ENCODE measurements around the gene PTGER1. TPM values are rescaled to one million over a fixed set of nuclear protein-coding genes. Genes with fewer than 3 reads are reported as not detected.

PTGER1 gene
- total and polyA plus RNA-seq, 2 experiments from 2014 or later, result 0.60 to 3.5 TPM

DNA sequence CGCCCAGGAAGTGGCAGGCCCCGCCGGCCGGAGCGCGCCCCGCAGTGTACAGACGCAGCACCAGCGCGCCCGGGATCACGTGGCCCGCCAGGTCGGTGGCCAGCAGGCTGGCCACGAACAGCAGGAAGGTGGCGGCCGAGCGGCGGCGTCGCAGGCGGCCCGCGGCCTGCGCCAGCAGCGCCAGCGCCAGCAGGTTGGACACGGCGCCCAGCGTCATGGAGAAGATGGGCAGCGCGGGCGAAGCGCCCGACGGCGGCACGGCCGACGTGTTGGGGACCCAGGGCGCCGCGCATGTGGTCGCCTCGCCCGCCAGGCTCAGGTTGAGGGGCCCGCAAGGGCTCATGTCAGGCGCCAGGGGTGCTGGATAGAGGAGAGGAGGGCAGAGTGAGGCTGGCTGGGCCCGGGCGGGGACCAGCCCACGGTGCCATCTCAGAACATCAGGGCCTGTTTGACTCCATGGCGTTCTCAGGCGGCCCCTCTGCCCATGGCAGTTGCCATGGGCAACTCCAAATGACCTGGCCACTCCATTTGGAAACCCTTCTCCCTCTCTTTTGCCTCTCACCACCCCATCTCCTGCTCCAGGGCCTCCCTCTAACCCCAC lies 1.1 kb downstream of the PTGER1 start:
- DNase-seq (ENCODE audit: low spot score), result peak; percentile 4
- H2AFZ ChIP-seq, result no peak overlapping the region
- H3K9me2 ChIP-seq (replicated peaks; ENCODE audit: insufficient read depth), result no peaks in the 10 kb centered on the region
- WGBS (ENCODE audit: low lambda C conversion rate, missing lambda C conversion rate), result 98% methylated on average over 38 of the region's 53 CpGs
- no peak overlapping the region for H3K4me2 ChIP-seq
- TF ChIP-seq, protein P1, sequence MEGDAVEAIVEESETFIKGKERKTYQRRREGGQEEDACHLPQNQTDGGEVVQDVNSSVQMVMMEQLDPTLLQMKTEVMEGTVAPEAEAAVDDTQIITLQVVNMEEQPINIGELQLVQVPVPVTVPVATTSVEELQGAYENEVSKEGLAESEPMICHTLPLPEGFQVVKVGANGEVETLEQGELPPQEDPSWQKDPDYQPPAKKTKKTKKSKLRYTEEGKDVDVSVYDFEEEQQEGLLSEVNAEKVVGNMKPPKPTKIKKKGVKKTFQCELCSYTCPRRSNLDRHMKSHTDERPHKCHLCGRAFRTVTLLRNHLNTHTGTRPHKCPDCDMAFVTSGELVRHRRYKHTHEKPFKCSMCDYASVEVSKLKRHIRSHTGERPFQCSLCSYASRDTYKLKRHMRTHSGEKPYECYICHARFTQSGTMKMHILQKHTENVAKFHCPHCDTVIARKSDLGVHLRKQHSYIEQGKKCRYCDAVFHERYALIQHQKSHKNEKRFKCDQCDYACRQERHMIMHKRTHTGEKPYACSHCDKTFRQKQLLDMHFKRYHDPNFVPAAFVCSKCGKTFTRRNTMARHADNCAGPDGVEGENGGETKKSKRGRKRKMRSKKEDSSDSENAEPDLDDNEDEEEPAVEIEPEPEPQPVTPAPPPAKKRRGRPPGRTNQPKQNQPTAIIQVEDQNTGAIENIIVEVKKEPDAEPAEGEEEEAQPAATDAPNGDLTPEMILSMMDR (IDR thresholded peaks at IDR 0.05; ENCODE audit: poor library complexity), result no peak
- no peak for TF ChIP-seq EZH2 (IDR thresholded peaks at IDR 0.05; ENCODE audit: borderline replicate concordance)
- no peak for TF ChIP-seq EZH2phosphoT487 (IDR thresholded peaks at IDR 0.05; ENCODE audit: low read depth, severe bottlenecking, unreplicated experiment)
- H3K79me2 ChIP-seq, result no peaks in the 10 kb centered on the region
- H4K20me1 ChIP-seq (ENCODE audit: insufficient read depth, poor library complexity, severe bottlenecking), result no peaks in the 10 kb centered on the region
- H3K36me3 ChIP-seq (replicated peaks; ENCODE audit: insufficient read depth, low read depth), result peaks cover 4% of the 10 kb centered on the region
- no peaks in the 10 kb centered on the region for H3K27me3 ChIP-seq
- no peak overlapping the region for H3K27ac ChIP-seq
- H3K9me3 ChIP-seq (ENCODE audit: low read depth), result no peaks in the 10 kb centered on the region
- H3K4me3 ChIP-seq, result no peak overlapping the region
- peaks cover 37% of the 10 kb centered on the region for H3K4me1 ChIP-seq (ENCODE audit: insufficient read depth)

DNA sequence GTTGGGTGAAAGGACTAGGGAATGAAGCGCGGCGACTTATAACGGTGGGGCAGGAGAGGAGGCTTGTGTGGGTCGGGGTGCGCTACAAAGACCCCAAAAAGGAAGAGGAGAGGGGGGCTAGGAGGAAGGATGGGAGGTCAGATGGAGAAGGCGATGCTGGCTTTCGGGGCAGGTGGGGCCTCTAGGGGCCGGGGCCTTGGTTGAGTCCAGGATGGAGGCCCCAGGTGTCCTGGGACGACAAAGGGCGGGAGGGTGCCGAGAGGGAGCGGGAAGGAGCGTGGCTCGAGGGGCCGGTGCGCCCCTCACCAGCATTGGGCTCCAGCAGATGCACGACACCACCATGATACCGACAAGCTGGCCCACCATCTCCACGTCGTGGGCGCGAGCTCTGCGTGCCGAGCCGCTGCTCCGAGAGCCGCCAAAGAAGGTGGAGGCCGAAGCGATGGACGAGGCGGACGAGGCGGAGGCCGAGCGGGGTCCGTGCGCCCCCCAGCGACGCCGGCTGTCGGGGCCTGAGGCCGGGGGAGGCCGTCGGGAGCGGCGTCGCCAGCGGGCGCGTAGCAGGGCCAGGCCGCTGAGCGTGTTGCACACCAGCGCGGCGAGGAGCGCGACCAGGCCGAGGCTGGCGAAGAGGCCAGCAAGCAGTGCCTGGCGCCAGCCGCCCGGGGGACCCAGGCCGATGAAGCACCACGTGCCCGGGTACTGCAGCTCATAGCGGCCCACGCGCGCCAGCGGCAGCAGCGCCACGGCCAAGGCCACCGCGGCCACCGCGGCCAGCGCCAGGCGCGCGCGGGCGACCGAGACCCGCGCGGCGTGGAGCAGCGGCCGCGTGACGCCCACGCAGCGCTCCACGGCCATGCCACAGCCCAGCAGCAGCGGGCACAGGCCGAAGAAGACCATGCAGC lies 1.8 kb downstream of the PTGER1 start:
- DNase-seq (ENCODE audit: low spot score), result no peak
- Histone ChIP-seq H3K4me3 (no peak overlapping the region), H4K20me1 (ENCODE audit: insufficient read depth, poor library complexity, severe bottlenecking) (no peaks in the 10 kb centered on the region), H3K27ac (no peak overlapping the region), H3K4me1 (ENCODE audit: insufficient read depth) (peaks cover 37% of the 10 kb centered on the region), H3K4me2 (peak overlapping the region; percentile 87), H2AFZ (no peak overlapping the region), H3K79me2 (no peaks in the 10 kb centered on the region), H3K9me3 (ENCODE audit: low read depth) (no peaks in the 10 kb centered on the region), H3K27me3 (no peaks in the 10 kb centered on the region), H3K36me3 (replicated peaks; ENCODE audit: insufficient read depth, low read depth) (no peaks in the 10 kb centered on the region), H3K9me2 (replicated peaks; ENCODE audit: insufficient read depth) (no peaks in the 10 kb centered on the region)
- WGBS (ENCODE audit: low lambda C conversion rate, missing lambda C conversion rate), result 94% methylated on average over 53 of the region's 97 CpGs
- no peak for TF ChIP-seq EZH2phosphoT487 (IDR thresholded peaks at IDR 0.05; ENCODE audit: low read depth, severe bottlenecking, unreplicated experiment)
- no peak for TF ChIP-seq EZH2 (IDR thresholded peaks at IDR 0.05; ENCODE audit: borderline replicate concordance)
- TF ChIP-seq, protein P1 (IDR thresholded peaks at IDR 0.05; ENCODE audit: poor library complexity), result no peak

DNA sequence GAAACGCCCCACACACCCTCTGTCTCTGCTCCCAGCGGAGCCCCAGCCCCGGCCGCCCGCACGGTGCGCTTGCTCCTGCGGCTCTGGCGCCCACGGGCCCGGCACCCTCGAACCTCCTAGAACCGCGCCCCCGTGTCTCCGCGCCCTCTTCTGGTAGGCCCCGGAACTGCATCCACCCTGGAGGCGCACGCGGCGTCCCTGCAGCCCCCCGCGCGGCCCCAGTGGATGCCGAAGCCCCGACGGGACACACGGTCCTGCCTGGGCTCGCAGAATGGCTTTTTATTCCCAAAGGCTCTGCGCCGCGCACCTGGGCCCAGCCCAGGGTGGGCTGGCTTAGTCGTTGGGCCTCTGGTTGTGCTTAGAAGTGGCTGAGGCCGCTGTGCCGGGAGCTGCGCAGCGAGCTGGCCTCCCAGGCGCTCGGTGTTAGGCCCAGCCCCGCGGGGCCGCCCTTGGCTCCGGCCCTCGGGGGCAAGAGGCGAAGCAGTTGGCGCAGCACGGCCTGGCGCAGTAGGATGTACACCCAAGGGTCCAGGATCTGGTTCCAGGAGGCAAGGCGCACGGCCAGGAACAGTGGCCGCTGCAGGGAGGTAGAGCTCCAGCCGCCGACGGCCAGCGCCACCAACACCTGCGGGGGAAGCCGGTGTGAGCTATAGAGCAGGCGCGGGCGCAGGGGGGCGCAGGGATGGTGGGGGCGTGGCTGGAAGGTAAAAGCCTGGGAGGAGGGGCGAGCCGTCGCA lies 2.8 kb downstream of the PTGER1 start:
- Histone ChIP-seq H3K4me3 (no peak overlapping the region), H3K9me3 (ENCODE audit: low read depth) (no peaks in the 10 kb centered on the region), H4K20me1 (ENCODE audit: insufficient read depth, poor library complexity, severe bottlenecking) (no peaks in the 10 kb centered on the region), H3K36me3 (replicated peaks; ENCODE audit: insufficient read depth, low read depth) (no peaks in the 10 kb centered on the region), H3K4me1 (ENCODE audit: insufficient read depth) (peaks cover 29% of the 10 kb centered on the region), H3K27ac (no peak overlapping the region), H2AFZ (peak overlapping the region; percentile 44), H3K4me2 (peak overlapping the region; percentile 87), H3K27me3 (no peaks in the 10 kb centered on the region), H3K9me2 (replicated peaks; ENCODE audit: insufficient read depth) (no peaks in the 10 kb centered on the region), H3K79me2 (no peaks in the 10 kb centered on the region)
- 7% methylated on average over 41 of the region's 66 CpGs for WGBS (ENCODE audit: low lambda C conversion rate, missing lambda C conversion rate)
- TF ChIP-seq EZH2phosphoT487 (IDR thresholded peaks at IDR 0.05; ENCODE audit: low read depth, severe bottlenecking, unreplicated experiment), result no peak
- TF ChIP-seq, protein P1 (IDR thresholded peaks at IDR 0.05; ENCODE audit: poor library complexity), result peak; percentile 98
- peak; percentile 85 for DNase-seq (ENCODE audit: low spot score)
